ENCODE data around the gene C1QTNF12.
A peak's percentile ranks its signal among the peaks of the same experiment; 100 is the strongest.

The C1QTNF12 gene

DNA sequence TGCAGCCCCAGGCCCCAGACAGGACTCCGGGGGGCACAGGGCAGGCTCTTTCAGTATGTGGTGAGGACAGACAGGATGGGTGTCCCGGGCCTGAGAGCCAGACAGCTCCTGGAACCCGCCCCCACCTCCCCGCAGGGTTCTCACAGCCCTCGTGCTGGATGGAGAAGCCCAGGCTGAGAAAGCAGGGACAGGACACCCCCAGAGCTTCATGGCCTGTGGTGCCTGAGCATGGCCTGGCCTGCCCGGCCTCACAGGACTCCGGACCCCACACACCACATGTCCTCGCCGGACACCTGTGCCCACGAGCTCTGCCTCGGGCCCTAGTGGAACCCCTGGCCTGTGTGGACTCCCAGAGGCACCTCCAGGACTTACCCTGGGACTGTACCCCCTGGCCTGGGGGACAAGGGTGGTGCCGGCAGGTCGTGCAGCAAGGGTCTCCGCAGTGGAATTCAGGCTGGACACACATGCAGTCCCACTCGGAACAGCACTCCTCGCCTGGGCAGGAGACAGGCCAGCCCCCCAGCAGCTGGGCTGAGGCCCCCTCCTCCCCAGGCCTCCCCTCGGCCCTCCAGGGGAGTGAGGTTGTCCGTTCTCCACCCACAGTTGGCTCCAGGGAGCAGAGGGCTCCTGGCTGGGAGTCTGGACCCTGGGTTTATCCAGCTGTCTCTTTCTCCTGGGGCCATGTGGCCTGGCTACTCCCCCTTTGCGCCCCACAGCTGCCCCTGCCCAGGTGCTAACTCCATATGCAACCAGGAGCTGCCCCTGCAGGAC is 41.3 kb downstream of the C1QTNF12 start:
- in situ Hi-C loops (cut with HindIII; ENCODE audit: low sequenced_read_pairs) = no loop called here
- no peak for DNase-seq (ENCODE audit: low read depth)
- TF ChIP-seq, protein P1, sequence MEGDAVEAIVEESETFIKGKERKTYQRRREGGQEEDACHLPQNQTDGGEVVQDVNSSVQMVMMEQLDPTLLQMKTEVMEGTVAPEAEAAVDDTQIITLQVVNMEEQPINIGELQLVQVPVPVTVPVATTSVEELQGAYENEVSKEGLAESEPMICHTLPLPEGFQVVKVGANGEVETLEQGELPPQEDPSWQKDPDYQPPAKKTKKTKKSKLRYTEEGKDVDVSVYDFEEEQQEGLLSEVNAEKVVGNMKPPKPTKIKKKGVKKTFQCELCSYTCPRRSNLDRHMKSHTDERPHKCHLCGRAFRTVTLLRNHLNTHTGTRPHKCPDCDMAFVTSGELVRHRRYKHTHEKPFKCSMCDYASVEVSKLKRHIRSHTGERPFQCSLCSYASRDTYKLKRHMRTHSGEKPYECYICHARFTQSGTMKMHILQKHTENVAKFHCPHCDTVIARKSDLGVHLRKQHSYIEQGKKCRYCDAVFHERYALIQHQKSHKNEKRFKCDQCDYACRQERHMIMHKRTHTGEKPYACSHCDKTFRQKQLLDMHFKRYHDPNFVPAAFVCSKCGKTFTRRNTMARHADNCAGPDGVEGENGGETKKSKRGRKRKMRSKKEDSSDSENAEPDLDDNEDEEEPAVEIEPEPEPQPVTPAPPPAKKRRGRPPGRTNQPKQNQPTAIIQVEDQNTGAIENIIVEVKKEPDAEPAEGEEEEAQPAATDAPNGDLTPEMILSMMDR (IDR thresholded peaks at IDR 0.05; ENCODE audit: low read depth, low read length, missing control alignments) = no peak
- no peak overlapping the region for H3K4me3 ChIP-seq (ENCODE audit: low read depth, low read length)

DNA sequence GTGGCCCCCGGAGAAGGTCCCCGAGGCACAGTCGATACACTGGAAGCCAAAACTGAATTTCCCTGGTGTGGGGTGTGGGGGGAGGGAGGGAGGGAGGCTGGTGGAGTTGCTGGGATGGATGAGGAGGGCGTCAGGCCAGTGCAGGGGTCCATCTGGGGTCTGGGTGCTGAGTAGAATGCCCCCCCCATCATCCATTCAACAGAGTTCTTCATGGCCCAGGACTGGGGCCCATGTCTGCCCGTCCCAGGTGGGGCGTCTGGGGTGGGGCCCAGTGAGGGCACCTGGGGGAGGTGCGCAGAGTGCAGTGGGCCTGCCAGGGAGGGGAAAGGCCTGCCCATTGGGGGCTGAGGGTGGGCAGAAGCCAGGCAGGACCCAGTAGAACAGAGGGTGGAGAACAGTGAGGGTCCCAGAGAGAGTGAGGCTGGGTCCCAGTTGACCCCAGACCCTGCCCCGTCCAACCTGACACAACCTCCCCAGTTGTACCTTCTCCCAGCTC is 42.0 kb downstream of the C1QTNF12 start:
- in situ Hi-C loops (cut with HindIII; ENCODE audit: low sequenced_read_pairs) = no loop called here
- DNase-seq (ENCODE audit: low read depth) = no peak
- H3K4me3 ChIP-seq (ENCODE audit: low read depth, low read length) = no peak overlapping the region
- TF ChIP-seq, protein P1 (IDR thresholded peaks at IDR 0.05; ENCODE audit: low read depth, low read length, missing control alignments) = no peak

DNA sequence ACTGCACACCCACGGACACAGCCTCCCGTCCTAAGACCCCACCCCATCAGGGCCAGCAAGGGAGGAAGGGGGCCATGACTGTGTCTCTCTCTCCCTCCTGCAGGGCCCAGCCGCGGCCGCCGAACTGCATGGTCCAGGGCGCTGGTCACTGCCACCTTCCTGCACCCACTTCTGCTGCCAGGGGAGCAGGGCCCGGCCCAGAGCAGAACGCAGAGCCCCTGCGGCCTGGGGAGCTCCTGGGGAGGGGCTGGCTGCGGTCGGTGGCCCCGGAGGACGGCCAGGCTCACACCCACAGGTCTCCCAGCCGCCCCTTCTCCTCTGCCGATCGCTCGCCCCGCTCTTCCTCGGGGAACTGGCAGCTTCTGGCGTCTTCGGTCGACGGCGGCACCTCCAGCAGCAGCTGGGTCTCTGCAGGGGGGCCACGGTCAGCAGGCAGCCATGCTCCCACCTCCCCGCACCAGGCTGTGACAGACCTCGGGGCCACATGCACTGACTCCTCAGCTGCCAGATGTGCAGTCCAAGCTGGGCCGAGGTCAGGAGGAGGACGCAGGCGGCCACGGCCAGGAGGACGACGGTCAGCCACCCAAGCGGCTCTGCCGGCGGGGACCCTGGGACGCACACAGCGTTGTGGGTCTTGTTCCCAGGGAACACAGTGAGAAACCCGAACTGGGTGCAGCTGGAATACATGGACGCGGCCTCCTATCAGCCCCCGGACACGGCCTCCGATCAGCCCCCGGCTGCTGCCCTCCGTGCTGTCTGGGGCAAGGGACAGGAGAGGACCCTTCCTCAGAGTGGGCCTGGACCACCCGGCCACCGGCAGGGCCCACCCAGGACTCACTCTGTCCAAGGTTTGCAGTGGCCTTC is 42.7 kb downstream of the C1QTNF12 start:
- TF ChIP-seq, protein P1 (IDR thresholded peaks at IDR 0.05; ENCODE audit: low read depth, low read length, missing control alignments) = no peak
- no peak overlapping the region for H3K4me3 ChIP-seq (ENCODE audit: low read depth, low read length)
- in situ Hi-C loops (cut with HindIII; ENCODE audit: low sequenced_read_pairs) = no loop called here
- DNase-seq (ENCODE audit: low read depth) = no peak

DNA sequence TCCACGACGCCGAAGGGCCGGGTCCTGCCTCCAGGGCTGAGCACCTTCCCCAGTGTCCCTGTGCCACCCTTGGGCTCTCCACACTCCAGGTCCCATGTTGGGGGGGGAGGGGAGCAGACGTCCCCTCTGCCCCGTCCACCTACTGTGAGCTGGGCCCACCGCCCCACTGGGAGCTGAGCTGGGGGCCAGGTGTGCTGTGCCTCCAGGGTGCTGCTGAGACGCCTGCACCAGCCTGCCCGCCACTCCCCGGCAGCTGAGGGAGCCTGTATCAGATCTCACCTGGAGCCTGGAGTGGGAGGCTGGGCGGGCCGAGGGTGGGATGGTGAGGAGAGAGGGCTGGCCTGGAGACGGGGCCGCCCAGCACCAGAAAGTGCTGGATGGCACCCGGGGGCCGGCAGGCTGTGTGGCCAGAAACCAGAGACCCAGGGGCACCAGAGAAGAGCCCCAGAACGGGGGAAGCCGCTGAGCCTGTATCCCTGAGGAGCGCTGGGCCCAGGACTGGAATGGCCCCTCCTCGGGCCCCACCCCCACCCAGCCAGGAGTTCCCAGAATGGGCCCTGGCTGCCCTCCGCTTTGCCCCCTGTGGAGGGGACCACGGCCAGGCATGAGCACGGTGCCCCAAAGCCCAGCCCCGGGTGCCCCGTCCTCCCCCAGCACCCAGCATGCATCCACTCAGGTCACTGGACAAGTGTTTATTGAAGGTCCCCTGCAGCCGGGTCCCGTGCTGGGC is 43.5 kb downstream of the C1QTNF12 start:
- TF ChIP-seq, protein P1 (IDR thresholded peaks at IDR 0.05; ENCODE audit: low read depth, low read length, missing control alignments) = no peak
- in situ Hi-C loops (cut with HindIII; ENCODE audit: low sequenced_read_pairs) = no loop called here
- no peak overlapping the region for H3K4me3 ChIP-seq (ENCODE audit: low read depth, low read length)
- DNase-seq (ENCODE audit: low read depth) = no peak

DNA sequence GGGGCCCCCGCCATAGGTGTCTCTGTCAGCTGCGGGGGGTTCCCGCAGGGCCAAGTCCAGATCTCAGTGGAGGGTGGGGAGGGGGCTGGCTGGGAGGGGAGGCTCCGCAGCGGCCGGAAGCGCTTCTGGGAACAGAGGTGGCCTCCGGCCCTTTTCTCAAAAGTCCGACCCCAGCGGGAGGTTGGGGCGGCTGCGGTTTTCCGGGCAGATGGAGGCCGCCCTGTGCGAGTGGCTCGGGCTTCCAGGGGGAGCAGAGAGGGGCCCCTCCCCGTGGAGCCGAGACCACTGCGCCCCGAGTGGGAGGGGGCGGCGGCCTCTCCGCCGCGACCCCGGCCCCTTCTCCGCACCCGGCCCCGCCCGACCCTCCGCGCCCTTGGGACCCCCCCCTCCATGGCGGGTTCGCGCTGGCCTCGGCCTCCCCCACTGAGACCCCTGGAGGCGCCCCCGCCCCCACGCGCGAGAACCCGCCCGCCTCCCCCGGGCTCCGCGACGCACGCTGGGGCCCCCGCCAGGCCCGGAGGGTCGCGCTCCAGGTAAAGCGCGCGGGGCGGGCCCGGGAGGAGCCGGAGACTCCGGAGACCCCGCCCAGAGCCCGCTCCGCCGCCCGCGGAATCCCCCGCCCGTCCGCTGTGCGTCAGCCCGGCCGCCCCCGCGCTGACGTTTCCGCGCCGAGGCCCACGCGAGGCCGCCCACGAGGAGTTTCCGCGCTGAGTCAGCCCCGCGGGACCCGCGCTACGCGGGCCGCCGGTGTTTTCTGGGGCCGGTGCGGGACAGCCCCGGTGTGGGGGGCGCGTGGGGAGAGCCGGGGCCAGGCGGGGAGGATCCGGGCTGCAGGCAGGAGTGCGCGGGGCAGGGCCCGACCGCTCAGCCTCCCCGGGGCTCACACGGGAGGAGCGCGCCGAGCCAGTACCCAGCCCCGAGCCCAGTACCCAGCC is 45.4 kb downstream of the C1QTNF12 start:
- DNase-seq (ENCODE audit: low read depth) = no peak
- in situ Hi-C loops (cut with HindIII; ENCODE audit: low sequenced_read_pairs) = no loop called here
- TF ChIP-seq, protein P1 (IDR thresholded peaks at IDR 0.05; ENCODE audit: low read depth, low read length, missing control alignments) = no peak
- H3K4me3 ChIP-seq (ENCODE audit: low read depth, low read length) = peak overlapping the region; percentile 33

Data from astrocyte of the cerebellum (primary cell).